NCI-H1417 treated with DMSO at 0.1 percent for 48 hours (cell line): ENCODE results near the gene MBTPS1.

ENCODE experiments used
- DNase-seq: peaks from one replicate; lab custom pipeline; 2025; lab: John Stamatoyannopoulos, UW

The MBTPS1 gene

GRCh38 chr16:84098939-84099338 is 17.8 kb downstream of the MBTPS1 start:
- DNase-seq: no peak

DNA sequence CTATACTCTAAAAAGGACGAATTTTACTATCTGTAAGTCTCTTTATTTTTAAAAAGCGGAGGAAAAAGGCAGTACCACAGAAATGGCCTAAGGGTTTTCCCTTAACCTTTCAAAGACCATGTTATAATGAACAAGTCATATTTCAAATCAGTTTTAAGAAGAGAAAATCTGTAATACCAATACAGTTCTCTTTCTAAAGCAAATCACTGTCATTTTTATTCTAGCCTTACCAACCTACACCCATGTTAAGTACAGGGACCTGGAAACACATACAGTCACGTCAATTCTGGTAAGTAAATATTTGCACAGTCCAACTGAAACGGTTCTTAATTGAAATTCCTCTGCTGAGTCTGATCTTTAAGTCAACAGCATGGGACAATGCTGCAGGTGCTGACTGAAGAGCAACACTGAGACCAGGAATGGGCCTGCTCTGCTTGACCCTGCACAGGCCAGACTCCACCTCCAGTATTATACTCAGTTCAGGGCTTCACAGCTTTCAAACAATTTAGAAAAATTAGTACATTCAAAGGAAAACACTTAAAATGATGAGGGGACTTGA is 20.2 kb downstream of the MBTPS1 start:
- no peak for DNase-seq

DNA sequence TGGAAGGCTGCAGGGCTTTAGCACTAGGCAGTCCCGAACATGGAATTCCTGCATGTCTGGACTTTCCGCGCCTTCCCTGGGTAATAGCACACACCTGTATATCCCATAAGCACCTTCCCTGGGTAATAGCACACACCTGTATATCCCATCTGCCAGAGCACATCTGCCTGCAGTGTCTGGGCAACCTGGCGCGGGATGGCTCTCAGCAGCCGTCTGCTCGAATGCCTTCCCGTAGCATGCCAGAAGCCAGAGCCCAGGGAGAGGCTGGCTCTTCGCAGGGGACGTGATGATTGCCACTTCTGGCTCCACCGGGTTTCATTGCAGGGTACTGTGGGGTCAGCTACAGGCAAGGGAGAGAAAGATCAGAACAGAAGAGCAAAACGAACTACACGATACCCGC is 21.3 kb downstream of the MBTPS1 start:
- no peak for DNase-seq

GRCh38 chr16:84093879-84094270 is 22.9 kb downstream of the MBTPS1 start:
- DNase-seq: no peak

GRCh38 chr16:84093120-84093878 is 23.4 kb downstream of the MBTPS1 start:
- DNase-seq: no peak

DNA sequence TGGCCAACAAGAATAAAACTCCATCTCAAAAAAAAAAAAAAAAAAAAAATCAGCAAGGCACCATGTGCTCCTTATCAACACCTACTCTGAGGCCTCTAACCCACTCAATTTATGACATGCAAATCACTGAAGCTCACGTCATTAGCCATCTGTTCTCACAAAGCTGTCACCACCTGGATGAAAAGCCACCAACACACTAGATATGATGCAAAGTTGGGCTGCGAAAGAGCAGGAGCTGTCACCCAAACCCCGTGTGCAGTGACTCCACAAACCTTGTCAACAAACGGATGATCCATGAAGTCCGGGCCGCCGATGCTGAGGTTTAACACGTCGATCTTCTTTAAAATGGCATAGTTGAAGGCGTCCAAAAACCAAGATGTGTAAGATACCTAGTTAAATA is 25.3 kb downstream of the MBTPS1 start:
- no peak for DNase-seq

GRCh38 chr16:84090211-84090610 is 26.5 kb downstream of the MBTPS1 start:
- DNase-seq: no peak

DNA sequence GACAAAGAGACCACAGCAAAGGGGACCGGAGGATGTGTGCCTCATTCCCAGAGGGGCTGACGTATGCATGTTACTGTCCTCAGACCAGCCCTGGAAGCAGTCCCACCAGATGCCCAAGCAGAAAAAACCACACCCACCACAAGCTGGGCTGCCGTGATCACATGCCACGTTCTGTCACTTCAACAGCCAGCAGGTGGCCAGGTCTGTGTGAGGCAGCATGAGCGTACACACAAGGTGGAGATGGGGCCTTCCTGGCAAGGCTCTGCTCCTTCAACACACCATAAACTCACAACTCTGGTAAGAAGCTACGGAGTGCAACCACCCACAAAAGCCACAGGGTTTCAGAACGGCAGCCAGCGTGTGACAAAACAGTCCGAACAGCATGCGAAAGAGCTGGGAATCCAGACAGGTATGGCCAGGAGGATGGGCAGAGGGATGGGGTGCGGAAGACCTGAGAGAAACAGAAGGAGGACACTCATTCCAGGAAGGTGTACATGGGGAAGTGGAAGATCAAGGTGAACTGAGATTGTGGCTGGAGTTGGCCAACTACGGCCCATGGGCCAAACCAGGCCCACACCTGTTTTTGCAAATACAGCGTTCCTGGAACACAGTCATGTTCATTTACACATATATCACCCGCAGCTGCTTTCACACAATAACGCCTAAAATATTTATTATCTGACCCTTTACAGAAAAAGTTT is 27.9 kb downstream of the MBTPS1 start:
- no peak for DNase-seq

- no peak for DNase-seq
Observed at GRCh38 chr16:84087466-84088151, 29.1 kb downstream of the MBTPS1 start.

- no peak for DNase-seq
Observed at GRCh38 chr16:84087001-84087400, 29.7 kb downstream of the MBTPS1 start.

DNA sequence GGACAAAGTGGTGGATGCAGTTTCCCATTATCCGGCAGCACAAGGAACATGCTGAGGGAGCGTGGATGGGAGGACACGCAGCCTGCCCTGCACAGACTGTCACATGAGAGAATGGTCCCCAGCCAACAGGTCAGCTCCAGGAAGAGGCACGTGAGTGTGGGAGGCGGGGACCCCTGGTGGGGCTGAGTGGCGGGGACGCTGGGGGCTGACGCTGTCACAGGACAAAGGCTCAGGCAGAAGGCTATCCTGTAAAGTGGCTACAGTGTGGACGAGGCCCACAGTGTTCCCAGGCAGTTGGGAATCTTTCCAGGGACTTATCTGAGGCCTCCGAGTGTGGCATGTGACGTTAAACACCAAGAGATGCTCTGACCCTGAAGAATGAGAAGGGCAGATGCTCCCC is 30.4 kb downstream of the MBTPS1 start:
- DNase-seq: no peak

GRCh38 chr16:84085773-84086172 is 31.0 kb downstream of the MBTPS1 start:
- no peak for DNase-seq

GRCh38 chr16:84085271-84085667 is 31.5 kb downstream of the MBTPS1 start:
- no peak for DNase-seq

GRCh38 chr16:84084570-84085270 is 32.0 kb downstream of the MBTPS1 start:
- DNase-seq: no peak

DNA sequence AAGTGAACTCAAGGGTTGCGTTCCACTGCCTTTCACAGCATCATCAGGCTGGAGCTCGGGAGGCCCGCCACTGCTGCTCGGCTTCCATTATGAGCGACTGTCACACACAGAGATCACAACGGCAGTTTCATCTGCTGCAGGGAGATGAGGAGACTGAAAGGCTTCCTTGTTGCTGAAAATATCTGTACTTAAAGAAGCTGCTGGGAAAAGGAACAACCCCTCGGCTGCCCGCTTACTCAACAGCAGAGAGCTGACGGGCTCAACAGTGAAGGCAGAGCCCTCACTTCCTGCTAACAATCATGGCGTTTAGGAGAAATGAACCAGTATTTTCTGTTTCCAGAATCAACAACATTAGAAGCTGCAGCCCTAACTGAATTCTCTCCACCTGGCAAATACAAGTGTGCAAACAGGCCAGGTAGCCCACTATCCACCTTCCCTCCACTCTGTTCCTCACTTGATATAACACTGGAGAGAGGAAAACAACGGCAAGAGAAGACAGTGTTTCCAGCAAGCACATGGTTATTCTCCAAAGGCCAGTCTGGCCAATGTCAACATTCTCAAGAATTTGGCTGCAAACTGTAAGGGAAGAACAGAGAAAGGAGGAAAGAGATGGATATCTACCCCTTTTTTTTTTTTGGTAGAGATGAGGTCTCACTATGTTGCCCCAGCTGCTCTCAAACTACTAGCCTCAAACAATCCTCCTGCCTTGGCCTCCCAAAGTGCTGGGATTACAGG is 33.7 kb downstream of the MBTPS1 start:
- no peak for DNase-seq

- no peak for DNase-seq
Observed at GRCh38 chr16:84082110-84082509, 34.6 kb downstream of the MBTPS1 start.

DNA sequence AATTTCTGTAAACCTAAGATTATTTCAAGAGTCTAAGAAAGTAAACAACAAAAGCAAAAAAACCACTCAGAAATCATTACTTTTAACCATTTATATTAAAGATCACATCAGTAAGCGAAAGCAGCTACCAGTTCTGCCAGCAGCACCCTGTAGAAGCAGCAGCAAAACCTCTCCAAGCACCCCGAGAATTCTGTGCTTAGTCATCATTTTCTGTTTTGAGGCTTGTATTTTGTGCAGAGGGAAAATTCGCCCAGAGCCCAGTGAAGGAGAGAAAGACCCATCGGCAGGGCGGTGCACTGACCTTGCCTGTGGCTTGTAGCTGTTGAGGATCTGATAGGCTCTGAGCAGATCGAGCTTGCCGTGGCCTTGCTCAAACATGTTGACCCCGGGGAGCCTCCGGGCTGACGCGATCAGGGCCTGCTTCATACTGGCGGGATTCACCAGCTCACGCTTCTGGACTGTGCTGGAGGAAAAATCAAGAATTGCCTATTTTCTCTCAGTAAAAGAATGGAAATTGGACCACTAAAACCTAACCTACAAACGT is 35.2 kb downstream of the MBTPS1 start:
- no peak for DNase-seq

DNA sequence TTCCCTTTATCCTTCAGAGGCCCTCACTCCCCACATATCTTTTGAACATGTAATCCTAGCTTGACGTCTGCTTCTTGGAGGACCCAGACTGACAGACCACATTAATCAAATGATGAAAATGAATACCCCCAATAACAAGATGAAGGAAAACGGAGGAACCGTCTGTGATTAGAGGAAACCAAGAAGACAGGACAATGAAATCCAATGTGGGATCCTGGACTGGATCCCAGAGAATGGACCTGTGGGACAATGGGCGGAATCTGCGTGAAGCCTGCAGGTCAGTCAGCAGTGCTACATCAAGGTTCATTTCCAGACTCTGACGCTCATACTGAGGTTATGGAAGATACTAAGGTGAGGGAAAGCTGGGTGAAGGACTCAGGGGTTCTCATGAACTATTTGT is 35.9 kb downstream of the MBTPS1 start:
- DNase-seq: no peak

GRCh38 chr16:84080378-84080777 is 36.4 kb downstream of the MBTPS1 start:
- no peak for DNase-seq

DNA sequence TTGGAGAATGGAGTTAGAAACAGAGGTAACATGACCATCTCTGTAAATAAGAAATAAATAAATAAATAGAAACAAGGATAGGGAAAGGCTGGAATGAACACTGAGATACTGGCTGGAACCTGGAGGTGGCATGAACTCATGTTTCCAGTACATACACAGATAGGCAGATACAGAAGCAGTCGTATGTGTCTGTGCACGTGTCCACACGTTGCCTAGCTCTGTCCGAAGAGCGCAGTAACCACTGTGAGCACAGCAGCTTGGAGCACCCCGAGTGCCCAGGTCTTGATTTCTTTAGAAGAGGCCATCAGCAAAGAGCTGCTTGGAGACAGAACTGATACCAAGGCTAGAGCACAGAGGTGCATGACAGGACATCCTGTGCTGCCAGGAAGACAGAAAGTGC is 37.1 kb downstream of the MBTPS1 start:
- DNase-seq: no peak

- DNase-seq: no peak
Observed at GRCh38 chr16:84075376-84075775, 41.4 kb downstream of the MBTPS1 start.
